Spinal cord (tissue), 10 donors: ENCODE measurements around the gene EDEM2. TPM values are rescaled to one million over a fixed set of nuclear protein-coding genes. Genes with fewer than 3 reads are reported as not detected.
"Not testable (repeated sequence)": the region's sequence is repeated elsewhere in the genome, so short reads cannot be mapped to it uniquely, and the experiment has no call there.

Experiments used
- DNase-seq, 6 donors: peaks; one replicate each; pipeline versions ENCODE4 v3.0.0 to v3.0.0-alpha.2; 2013 to 2015; ENCODE audit warnings: low spot score in 6 of 6, low read depth in 4 of 6
- H3K27ac ChIP-seq: one replicate; pipeline ENCODE4 v1.5.1; 2013; ENCODE audit warnings: low read depth, low read length, control low read depth
- H3K27me3 ChIP-seq: one replicate; pipeline ENCODE4 v1.6.1; 2013; ENCODE audit warnings: low read length; ENCODE audit not compliant: control insufficient read depth, insufficient read depth
- H3K36me3 ChIP-seq: one replicate; pipeline ENCODE4 v1.6.1; 2013; ENCODE audit warnings: low read length; ENCODE audit not compliant: control insufficient read depth, insufficient read depth
- H3K4me1 ChIP-seq: one replicate; pipeline ENCODE4 v1.6.1; 2013; ENCODE audit warnings: low read length; ENCODE audit not compliant: control insufficient read depth, insufficient read depth
- H3K4me3 ChIP-seq: one replicate; pipeline ENCODE4 v1.5.1; 2013; ENCODE audit warnings: low read depth, low read length, control low read depth
- H3K9me3 ChIP-seq: one replicate; pipeline ENCODE4 v1.6.1; 2013; ENCODE audit warnings: low read length; ENCODE audit not compliant: control insufficient read depth, insufficient read depth
- WGBS: methylation state at CpG from one replicate; pipeline ENCODE4 v1.1.5; 2013; ENCODE audit warnings: missing lambda C conversion rate; ENCODE audit not compliant: insufficient coverage; 5-methylcytosine and 5-hydroxymethylcytosine counted together
- long read RNA-seq, 4 donors: transcript quantifications; one replicate each; lab custom pipeline, GENCODE V29; 2026
- polyA plus RNA-seq, 2 donors: library from polyadenylated mRNA; unstranded; fragments of 120-200 nt; gene quantifications; one replicate each; pipeline ENCODE4 v1.2.1, GENCODE V29; 2013; ENCODE audit not compliant: insufficient read length in 2 of 2
- total RNA-seq, 2 donors: library from RNA; depleted of rRNA in 1 of 2; stranded (reverse); fragments of 120-200 nt in 1 of 2; fragments of >200 nt in 1 of 2; gene quantifications; one replicate each; pipeline versions ENCODE4 v1.2.3 to v1.2.4, GENCODE V29; 2013 to 2014
- donor health status: healthy.

The EDEM2 gene, protein sequence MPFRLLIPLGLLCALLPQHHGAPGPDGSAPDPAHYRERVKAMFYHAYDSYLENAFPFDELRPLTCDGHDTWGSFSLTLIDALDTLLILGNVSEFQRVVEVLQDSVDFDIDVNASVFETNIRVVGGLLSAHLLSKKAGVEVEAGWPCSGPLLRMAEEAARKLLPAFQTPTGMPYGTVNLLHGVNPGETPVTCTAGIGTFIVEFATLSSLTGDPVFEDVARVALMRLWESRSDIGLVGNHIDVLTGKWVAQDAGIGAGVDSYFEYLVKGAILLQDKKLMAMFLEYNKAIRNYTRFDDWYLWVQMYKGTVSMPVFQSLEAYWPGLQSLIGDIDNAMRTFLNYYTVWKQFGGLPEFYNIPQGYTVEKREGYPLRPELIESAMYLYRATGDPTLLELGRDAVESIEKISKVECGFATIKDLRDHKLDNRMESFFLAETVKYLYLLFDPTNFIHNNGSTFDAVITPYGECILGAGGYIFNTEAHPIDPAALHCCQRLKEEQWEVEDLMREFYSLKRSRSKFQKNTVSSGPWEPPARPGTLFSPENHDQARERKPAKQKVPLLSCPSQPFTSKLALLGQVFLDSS
- total RNA-seq (10 to 100 TPM; 17.2 to 17.4 TPM), polyA plus RNA-seq (10 to 100 TPM; 11.6 to 13.3 TPM)
- long read RNA-seq, donor 1, partial matches to known transcripts, result 0 of 3 reads
- long read RNA-seq, donor 1, other reads (novel, unspliced or antisense), result 0 of 3 reads
- long read RNA-seq, donor 2, result 0 reads
- long read RNA-seq, donor 3, partial matches to known transcripts, result 0 of 3 reads
- long read RNA-seq, donor 3, other reads (novel, unspliced or antisense), result 0 of 3 reads
- long read RNA-seq, donor 4, partial matches to known transcripts, result 0 of 4 reads
- long read RNA-seq, donor 4, other reads (novel, unspliced or antisense), result 0 of 4 reads

DNA sequence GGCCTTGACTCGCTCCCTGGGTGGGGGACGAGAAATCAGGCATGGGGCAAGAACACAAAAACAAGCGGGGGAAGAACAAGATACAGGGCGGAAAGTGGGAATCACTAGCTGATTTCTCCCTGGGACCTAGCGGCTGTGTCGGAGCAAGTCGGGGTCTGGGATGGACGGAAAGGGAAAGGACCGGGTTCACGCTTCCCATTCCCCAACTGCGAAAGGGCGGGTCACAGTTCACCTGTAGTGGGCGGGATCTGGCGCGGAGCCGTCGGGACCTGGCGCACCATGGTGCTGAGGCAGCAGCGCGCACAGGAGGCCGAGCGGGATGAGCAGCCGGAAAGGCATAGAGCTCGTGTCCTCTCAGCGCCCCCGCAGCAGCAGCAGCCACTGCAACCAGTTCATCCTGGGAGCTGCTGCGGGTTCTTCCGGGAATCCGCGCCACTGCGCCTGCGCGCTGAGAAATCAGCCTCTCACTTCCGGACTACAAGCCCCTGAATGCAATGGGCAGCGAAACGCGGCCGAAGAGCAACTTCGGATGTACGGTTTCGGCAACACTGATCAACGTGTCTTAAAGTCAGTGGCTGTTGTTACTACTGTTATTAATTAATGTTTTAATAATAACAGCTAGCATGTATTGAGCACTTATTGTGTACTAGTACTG lies at the start of gene EDEM2:
Gene EDEM2 (minus strand): TSS at position 417 of the 655 bp plus-strand sequence. CDS start 78 bp downstream, at position 339.
- no peaks in the 10 kb centered on the region for H3K9me3 ChIP-seq
- peaks cover 6% of the 10 kb centered on the region for H3K36me3 ChIP-seq
- under 1% methylated on average over 35 of the region's 42 CpGs for WGBS
- peak within 1 kb of the TSS; percentile 68 for H3K4me3 ChIP-seq
- peaks cover 8% of the 10 kb centered on the region for H3K4me1 ChIP-seq
- peak; percentile 82 to 99 (median 92) for DNase-seq
- H3K27ac ChIP-seq, result peak within 1 kb of the TSS; percentile 47
- H3K27me3 ChIP-seq, result no peaks in the 10 kb centered on the region

DNA sequence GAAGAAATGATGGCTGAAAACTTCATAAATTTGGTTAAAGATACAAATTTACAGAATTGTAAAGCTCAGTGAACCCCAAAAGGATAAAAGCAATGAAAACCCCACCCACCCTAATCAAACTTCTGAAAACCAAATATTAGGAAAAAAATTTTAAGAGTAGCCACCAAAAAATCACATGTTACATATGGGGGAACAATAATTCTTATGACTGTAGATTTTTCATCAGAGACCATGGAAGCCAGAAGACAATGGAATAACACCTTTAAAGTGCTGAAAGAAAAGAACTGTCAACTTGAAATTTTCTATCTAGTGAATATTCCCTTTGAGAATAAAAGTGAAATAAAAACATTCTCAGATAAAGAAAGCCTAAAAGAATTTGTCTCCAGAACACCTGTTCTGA lies 49.2 kb upstream of the EDEM2 start:
- H3K27me3 ChIP-seq, result no peaks in the 10 kb centered on the region
- no peaks in the 10 kb centered on the region for H3K4me1 ChIP-seq
- H3K27ac ChIP-seq, result no peak overlapping the region
- peaks cover 3% of the 10 kb centered on the region for H3K36me3 ChIP-seq
- H3K9me3 ChIP-seq, result peaks cover 12% of the 10 kb centered on the region
- H3K4me3 ChIP-seq, result no peak overlapping the region
- DNase-seq, result no peak

DNA sequence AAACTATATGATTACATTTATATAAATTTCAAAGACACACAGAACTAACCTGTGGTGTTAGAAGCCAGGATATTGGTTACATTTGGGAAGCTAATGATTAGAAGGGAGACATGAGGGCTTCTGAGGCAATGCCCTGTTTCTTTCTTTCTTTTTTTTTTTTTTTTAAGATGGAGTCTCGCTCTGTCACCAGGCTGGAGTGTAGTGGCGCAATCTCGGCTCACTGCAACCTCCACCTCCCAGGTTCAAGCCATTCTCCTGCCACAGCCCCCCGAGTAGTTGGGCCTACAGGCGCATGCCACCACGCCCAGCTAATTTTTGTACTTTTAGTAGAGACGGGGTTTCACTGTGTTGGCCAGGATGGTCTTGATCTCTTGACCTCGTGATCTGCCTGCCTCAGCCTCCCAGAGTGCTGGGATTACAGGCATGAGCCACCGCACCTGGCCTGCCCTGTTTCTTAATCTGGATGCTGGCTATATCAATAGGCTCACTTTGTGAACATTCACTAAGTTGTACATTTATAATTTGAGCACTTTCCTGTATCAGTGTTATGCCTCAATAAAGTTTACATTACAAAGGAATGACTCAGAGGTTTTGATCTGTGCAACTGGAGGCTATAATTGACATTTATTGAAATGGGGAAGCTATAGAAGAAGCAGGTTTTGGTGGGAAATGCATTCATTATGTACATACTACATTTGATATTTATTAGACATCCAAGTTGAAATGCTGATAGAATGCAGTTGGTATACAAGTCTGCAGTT lies 46.1 kb upstream of the EDEM2 start:
- H3K36me3 ChIP-seq, H3K27me3 ChIP-seq, H3K4me1 ChIP-seq, DNase-seq, H3K9me3 ChIP-seq, H3K27ac ChIP-seq, H3K4me3 ChIP-seq: not testable (repeated sequence)
- 90% methylated on average over 5 of the region's 9 CpGs for WGBS

DNA sequence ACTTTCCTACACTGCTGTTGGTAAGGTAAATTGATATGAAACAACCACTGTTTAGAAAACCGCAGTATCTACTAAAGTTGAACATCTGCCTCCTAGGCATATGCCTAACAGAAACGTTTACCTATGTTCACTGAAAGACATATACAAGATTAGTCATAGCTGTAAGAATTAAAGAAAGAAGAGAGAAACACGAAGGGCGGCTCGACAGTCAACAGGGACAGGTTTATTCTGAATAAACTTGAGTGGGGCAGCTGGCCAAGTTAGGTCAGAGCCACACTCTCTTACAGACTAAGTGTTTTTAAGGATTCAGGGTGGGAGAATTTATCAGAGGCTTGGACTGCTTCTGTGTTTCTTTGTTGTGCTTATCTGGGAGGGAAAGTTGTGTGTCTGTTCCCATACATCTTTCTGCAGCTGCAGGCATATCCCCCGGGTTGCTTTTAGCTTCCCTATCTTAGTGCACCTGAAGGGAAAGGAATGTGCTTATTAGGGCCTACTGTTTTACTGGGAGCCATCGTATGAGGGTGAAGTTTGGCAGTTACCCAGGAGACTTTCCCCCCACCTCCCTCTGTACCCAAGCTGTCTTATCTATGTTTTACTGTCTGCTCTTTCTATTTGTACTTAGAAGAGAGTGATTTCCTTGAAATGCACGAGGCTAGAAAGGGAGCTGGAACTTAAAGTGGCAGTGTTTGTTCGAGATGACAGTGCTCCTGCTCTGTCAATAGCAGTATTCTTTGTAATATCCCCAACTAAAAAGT lies 45.2 kb upstream of the EDEM2 start:
- no peak overlapping the region for H3K4me3 ChIP-seq
- H3K27ac ChIP-seq, result no peak overlapping the region
- no peaks in the 10 kb centered on the region for H3K4me1 ChIP-seq
- DNase-seq, result peak in 2 of 6 donors; percentile 17 to 49
- WGBS, result no CpG with 5 or more reads among the region's 9 CpGs
- H3K36me3 ChIP-seq, result no peaks in the 10 kb centered on the region
- H3K9me3 ChIP-seq, result peaks cover 6% of the 10 kb centered on the region
- no peaks in the 10 kb centered on the region for H3K27me3 ChIP-seq

DNA sequence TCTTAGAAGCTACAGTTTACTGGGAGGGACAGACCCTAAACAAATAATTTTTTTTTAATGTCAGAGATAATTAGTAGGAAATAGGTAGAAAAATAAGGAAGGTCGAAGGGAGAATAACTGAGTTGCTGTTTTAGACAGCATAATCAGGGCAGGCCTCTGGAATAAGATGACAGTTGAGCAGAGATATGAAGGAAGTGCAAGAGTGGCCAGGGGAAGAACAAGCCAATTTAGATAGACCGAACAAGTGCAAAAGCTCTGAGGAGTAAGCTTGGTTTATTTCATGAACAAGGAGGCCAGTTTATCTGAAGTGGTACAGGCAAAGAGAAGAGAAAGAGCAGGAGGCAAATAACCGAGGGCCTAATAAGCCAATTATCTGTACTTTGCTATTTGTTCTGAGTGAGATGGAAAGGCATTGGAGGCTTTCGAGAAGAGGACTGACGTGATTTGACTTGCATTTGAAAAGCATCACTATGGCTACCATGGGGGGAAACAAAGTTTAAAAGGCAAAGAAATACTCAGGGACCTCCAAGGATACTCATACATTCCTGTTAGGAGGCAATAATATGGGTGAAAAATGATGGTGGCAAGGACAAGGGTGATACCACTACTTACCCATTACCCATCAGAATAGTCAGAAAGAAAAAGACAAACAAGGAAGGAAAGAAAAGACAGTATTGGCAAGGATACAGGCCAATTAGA lies 44.4 kb upstream of the EDEM2 start:
- H3K4me1 ChIP-seq, result no peaks in the 10 kb centered on the region
- H3K36me3 ChIP-seq, result no peaks in the 10 kb centered on the region
- no peak overlapping the region for H3K4me3 ChIP-seq
- no peaks in the 10 kb centered on the region for H3K27me3 ChIP-seq
- WGBS, result 67% methylated on average over 3 of the region's 5 CpGs
- no peak overlapping the region for H3K27ac ChIP-seq
- DNase-seq, result peak in 1 of 6 donors; percentile 53
- H3K9me3 ChIP-seq, result peaks cover 3% of the 10 kb centered on the region

DNA sequence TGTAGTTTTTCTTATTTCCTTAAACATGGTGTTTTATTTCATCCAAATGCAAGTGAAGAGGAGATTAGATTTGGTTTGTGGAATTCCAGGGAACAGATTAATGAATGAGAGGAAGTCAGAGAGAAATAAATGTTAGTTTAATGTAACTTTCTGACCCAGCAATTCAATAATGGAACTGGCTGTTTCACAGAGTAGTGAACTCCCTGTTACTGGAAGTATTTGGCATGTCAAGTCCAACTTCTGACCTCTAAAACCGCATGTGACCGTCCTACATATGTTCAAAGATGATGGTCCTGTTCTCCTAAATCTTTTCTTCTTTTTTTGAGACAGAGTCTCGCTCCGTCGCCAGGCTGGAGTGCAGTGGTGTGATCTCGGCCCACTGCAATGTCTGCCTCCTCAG lies 43.4 kb upstream of the EDEM2 start:
- Histone ChIP-seq H3K4me1 (no peaks in the 10 kb centered on the region), H3K27ac (no peak overlapping the region), H3K27me3 (no peaks in the 10 kb centered on the region), H3K9me3 (no peaks in the 10 kb centered on the region), H3K4me3 (no peak overlapping the region), H3K36me3 (no peaks in the 10 kb centered on the region)
- 81% methylated on average over 6 of the region's 6 CpGs for WGBS
- DNase-seq, result no peak

DNA sequence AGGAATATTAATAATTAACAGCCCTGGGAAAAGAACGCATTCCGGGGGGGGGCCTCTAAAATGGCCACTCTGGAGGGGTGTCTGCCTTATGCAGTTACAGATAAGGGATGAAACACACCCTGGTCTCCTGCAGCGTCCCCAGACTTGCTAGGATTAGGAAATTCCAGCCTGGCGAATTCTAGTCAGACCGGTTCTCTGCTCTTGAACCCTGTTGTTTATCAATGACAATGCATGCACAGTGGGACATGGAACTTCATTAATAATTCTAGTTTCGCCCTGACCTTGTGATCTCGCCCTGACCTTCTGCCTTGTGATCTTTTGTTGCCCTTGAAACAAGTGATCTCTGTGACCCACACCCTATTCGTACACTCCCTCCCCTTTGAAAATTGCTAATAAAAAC lies 42.1 kb upstream of the EDEM2 start:
- H3K4me1 ChIP-seq, H3K36me3 ChIP-seq, H3K27me3 ChIP-seq, H3K4me3 ChIP-seq, H3K9me3 ChIP-seq, H3K27ac ChIP-seq, DNase-seq: not testable (repeated sequence)
- 46% methylated on average over 5 of the region's 8 CpGs for WGBS

DNA sequence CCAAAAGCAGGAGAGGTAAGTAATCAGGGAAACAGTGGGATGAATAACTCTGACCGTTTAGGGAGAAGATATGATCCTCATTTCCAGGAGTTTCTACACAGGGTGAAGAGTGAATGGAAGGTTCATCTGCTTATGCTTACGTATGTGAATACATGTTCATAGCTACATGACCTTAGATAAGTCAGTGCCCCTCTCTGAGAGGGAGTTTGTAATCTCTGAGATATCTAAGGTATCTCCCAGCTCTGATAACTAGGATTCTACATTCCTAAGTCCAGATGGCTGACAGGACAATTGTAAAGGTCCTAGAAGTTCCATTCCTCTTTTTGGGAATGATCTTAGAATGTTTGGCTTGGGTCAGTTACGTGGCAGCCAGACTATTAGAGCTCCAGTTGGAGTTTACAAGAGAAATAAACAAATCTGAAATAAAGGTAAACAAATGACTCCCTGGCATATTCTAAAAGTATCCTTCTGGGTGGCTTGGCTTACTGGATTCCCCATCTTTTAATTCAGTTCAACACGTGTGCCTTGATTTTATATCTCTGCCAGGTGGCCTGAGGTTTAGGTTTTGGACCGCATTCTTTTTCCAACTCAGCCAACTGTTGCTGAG lies 40.6 kb upstream of the EDEM2 start:
- 83% methylated on average over 1 of the region's 5 CpGs for WGBS
- H3K9me3 ChIP-seq, result no peaks in the 10 kb centered on the region
- no peaks in the 10 kb centered on the region for H3K36me3 ChIP-seq

More for the DNA sequence above, 40.6 kb upstream of the EDEM2 start:
- DNase-seq, result no peak
- no peaks in the 10 kb centered on the region for H3K27me3 ChIP-seq
- no peak overlapping the region for H3K4me3 ChIP-seq
- H3K4me1 ChIP-seq, result no peaks in the 10 kb centered on the region
- H3K27ac ChIP-seq, result no peak overlapping the region
